ENCODE data around the gene ZNF281. TPM values are rescaled to one million over a fixed set of nuclear protein-coding genes. Genes with fewer than 3 reads are reported as not detected.

ZNF281 gene
- total RNA-seq, 1 donor: 45.6 TPM

DNA sequence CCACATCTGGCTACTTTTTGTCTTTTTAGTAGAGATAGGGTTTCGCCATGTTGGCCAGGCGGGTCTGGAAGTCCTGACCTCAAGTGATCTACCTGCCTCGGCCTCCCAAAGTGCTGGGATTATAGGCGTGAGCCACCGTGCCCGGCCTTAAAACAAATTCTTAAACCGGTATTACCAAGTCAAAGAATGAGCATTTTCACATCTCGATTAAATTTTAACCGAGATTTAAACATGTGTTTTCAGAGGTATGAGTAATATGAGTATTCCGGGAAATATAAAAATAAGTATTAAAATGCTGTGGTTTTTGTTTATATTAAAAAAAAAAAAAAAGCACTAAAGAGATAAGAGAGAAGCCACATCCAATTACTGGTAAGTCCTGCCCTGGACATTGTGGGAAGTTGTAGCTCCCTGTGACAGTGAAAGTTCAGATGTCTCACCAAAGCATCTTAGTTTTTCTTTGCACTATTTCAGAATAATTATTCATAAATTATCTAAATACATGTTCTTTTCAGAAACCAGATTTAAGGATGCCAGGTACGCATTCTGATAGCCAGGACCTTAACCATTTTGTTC lies 24.9 kb downstream of the ZNF281 start:
- Histone ChIP-seq H3K79me2 (ENCODE audit: insufficient read depth, low read length) (no peaks in the 10 kb centered on the region), H3K4me2 (ENCODE audit: insufficient read depth, low read length) (no peak overlapping the region), H4K20me1 (ENCODE audit: insufficient read depth, low read length) (no peaks in the 10 kb centered on the region)

DNA sequence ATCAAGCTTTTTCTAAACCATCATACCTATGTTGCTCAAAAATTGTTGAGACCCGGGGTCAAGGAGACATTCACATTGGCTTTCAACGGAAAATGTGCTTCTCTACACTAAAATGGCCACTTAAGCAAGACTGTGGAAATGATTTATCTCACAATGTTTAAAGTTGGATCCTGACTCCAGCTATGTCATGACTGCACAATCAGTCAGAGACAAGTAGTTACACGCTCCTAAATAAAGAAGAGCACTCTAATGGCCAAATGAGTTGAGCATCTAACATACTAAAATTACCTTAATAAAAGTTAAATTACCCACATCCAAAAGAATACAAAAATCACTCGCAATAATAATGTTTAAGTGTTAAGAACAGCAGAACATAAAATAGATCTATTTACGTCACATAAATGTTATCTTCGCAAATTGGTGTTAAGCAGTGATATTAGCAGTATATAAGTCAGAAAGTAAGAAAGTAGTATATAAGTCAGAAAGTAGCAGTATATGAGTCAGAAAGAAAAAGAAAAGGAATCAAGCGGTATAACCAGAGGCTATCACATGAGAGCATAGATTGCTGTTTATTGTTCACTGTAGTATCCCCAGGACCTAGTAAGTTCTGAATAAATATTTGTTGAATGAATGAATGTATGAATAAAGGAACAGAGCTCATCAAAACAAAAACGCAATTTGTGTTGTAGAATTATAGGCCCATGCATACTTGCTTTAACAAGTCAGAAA lies 28.4 kb downstream of the ZNF281 start:
- no peak for DNase-seq (ENCODE audit: insufficient read length, low spot score, missing footprints)
- no peaks in the 10 kb centered on the region for H4K20me1 ChIP-seq (ENCODE audit: insufficient read depth, low read length)
- TF ChIP-seq, protein P1, sequence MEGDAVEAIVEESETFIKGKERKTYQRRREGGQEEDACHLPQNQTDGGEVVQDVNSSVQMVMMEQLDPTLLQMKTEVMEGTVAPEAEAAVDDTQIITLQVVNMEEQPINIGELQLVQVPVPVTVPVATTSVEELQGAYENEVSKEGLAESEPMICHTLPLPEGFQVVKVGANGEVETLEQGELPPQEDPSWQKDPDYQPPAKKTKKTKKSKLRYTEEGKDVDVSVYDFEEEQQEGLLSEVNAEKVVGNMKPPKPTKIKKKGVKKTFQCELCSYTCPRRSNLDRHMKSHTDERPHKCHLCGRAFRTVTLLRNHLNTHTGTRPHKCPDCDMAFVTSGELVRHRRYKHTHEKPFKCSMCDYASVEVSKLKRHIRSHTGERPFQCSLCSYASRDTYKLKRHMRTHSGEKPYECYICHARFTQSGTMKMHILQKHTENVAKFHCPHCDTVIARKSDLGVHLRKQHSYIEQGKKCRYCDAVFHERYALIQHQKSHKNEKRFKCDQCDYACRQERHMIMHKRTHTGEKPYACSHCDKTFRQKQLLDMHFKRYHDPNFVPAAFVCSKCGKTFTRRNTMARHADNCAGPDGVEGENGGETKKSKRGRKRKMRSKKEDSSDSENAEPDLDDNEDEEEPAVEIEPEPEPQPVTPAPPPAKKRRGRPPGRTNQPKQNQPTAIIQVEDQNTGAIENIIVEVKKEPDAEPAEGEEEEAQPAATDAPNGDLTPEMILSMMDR (IDR thresholded peaks at IDR 0.05; ENCODE audit: extremely low read depth, low read depth, low read length): no peak

More for the DNA sequence above, 24.9 kb downstream of the ZNF281 start:
- no peaks in the 10 kb centered on the region for H3K9me3 ChIP-seq (ENCODE audit: low read depth, low read length)
- peak overlapping the region; percentile 29 for H3K27ac ChIP-seq (ENCODE audit: low read depth, low read length)
- H3K36me3 ChIP-seq (ENCODE audit: insufficient read depth, low read length): no peaks in the 10 kb centered on the region
- no peaks in the 10 kb centered on the region for H3K27me3 ChIP-seq (ENCODE audit: insufficient read depth, low read length)
- TF ChIP-seq, protein P1 (IDR thresholded peaks at IDR 0.05; ENCODE audit: extremely low read depth, low read depth, low read length): no peak
- no peak overlapping the region for H2AFZ ChIP-seq (ENCODE audit: low read length)
- peaks cover 27% of the 10 kb centered on the region for H3K4me1 ChIP-seq (ENCODE audit: insufficient read depth, low read length)
- no peak for DNase-seq (ENCODE audit: insufficient read length, low spot score, missing footprints)
- H3K4me3 ChIP-seq (ENCODE audit: insufficient read depth, low read length): no peak overlapping the region

DNA sequence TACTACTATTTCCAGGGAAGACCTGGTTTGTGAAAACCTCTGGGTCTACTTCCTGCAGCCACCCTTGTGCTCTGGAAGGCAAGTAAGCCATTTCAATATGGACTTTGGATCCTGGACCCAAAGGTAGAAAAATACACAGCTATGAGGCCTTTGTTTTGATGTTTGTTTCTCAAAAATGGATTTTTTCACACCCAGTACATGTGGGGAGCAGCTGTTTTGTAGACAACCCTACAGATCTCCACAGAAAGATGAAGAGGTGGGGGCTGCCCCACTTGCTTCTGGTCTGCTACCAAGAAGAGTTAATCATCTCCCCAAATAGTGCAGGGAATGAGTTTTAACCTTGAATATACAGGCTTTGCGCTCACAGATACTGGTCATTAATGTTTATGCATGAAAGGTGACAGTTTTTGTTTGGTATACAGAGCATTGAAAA lies 29.2 kb downstream of the ZNF281 start:
- Histone ChIP-seq H2AFZ (ENCODE audit: low read length) (no peak overlapping the region), H3K79me2 (ENCODE audit: insufficient read depth, low read length) (no peaks in the 10 kb centered on the region), H3K4me3 (ENCODE audit: insufficient read depth, low read length) (no peak overlapping the region), H3K9me3 (ENCODE audit: low read depth, low read length) (no peaks in the 10 kb centered on the region), H3K27me3 (ENCODE audit: insufficient read depth, low read length) (no peaks in the 10 kb centered on the region), H4K20me1 (ENCODE audit: insufficient read depth, low read length) (no peaks in the 10 kb centered on the region), H3K36me3 (ENCODE audit: insufficient read depth, low read length) (no peaks in the 10 kb centered on the region), H3K27ac (ENCODE audit: low read depth, low read length) (peak overlapping the region; percentile 69), H3K4me1 (ENCODE audit: insufficient read depth, low read length) (peaks cover 25% of the 10 kb centered on the region), H3K4me2 (ENCODE audit: insufficient read depth, low read length) (no peak overlapping the region)
- TF ChIP-seq, protein P1 (IDR thresholded peaks at IDR 0.05; ENCODE audit: extremely low read depth, low read depth, low read length): no peak
- DNase-seq (ENCODE audit: insufficient read length, low spot score, missing footprints): no peak

More for the DNA sequence above, 28.4 kb downstream of the ZNF281 start:
- no peak overlapping the region for H3K4me3 ChIP-seq (ENCODE audit: insufficient read depth, low read length)
- H3K27me3 ChIP-seq (ENCODE audit: insufficient read depth, low read length): no peaks in the 10 kb centered on the region
- H3K79me2 ChIP-seq (ENCODE audit: insufficient read depth, low read length): no peaks in the 10 kb centered on the region
- H3K4me1 ChIP-seq (ENCODE audit: insufficient read depth, low read length): peaks cover 26% of the 10 kb centered on the region
- no peak overlapping the region for H3K27ac ChIP-seq (ENCODE audit: low read depth, low read length)
- no peaks in the 10 kb centered on the region for H3K9me3 ChIP-seq (ENCODE audit: low read depth, low read length)
- H2AFZ ChIP-seq (ENCODE audit: low read length): no peak overlapping the region
- no peak overlapping the region for H3K4me2 ChIP-seq (ENCODE audit: insufficient read depth, low read length)
- no peaks in the 10 kb centered on the region for H3K36me3 ChIP-seq (ENCODE audit: insufficient read depth, low read length)

DNA sequence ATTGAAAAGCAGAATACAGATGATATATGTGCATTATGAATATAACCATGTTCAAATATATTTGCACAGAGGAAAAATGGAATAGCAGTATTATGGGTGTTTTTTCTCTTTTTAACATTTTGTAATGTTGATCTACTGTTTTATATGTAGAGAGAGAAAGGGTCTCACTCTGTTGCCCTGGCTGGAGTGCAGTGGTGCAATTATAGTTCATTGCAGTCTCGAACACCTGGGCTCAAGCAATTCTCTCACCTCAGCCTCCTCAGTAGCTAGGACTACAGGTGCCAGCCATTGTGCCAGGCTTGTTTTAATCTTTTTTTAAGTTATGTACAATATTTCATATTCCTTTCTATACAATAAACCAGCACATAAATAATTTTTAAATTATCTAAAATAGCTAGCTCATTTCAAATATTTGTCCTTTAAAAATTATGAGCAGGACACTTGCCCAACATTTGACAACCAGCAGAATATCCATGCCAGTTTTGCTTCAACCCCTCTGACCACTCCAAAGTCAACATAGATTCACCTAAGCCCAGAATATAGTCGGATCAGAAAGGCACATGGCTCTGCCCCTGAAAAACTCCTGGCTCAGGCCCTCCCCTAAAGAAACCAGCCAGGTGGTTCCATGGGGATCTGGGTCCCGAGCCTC lies 29.8 kb downstream of the ZNF281 start:
- Histone ChIP-seq H3K27me3 (ENCODE audit: insufficient read depth, low read length) (no peaks in the 10 kb centered on the region), H2AFZ (ENCODE audit: low read length) (no peak overlapping the region), H3K4me1 (ENCODE audit: insufficient read depth, low read length) (peaks cover 28% of the 10 kb centered on the region), H3K4me3 (ENCODE audit: insufficient read depth, low read length) (no peak overlapping the region), H3K27ac (ENCODE audit: low read depth, low read length) (peak overlapping the region; percentile 69), H3K4me2 (ENCODE audit: insufficient read depth, low read length) (no peak overlapping the region), H3K36me3 (ENCODE audit: insufficient read depth, low read length) (no peaks in the 10 kb centered on the region), H3K79me2 (ENCODE audit: insufficient read depth, low read length) (no peaks in the 10 kb centered on the region), H3K9me3 (ENCODE audit: low read depth, low read length) (no peaks in the 10 kb centered on the region), H4K20me1 (ENCODE audit: insufficient read depth, low read length) (no peaks in the 10 kb centered on the region)
- no peak for DNase-seq (ENCODE audit: insufficient read length, low spot score, missing footprints)
- TF ChIP-seq, protein P1 (IDR thresholded peaks at IDR 0.05; ENCODE audit: extremely low read depth, low read depth, low read length): no peak
